HepG2 (cell line): ENCODE results near the gene JCAD. TPM values are rescaled to one million over a fixed set of nuclear protein-coding genes. Genes with fewer than 3 reads are reported as not detected.

Source experiments
- ATAC-seq: fragments of 200-7000 bp; cut with Tn5 transposase; 3 replicates; pipeline ENCODE4 v1.9.1; 2020; ENCODE audit warnings: mild to moderate bottlenecking, moderate library complexity
- BruUV-seq: library from RNA; stranded (reverse); fragments of 400-500 nt; replicated peaks from 2 replicates; lab custom pipeline; 2021; lab: Mats Ljungman, UMichigan
- CTCF ChIA-PET: fragments of 300-600 bp; formaldehyde crosslinking; extraction: SDS; loops from one replicate; lab custom pipeline; 2021; ENCODE audit warnings: low total read pairs, inconsistent platforms, low intra/inter-chr PET ratio; lab: Yijun Ruan, JAX
- POLR2A ChIA-PET: fragments of 350-600 bp; sonication (Branson Sonifier 250); formaldehyde crosslinking; loops from one replicate; lab custom pipeline; 2020; ENCODE audit warnings: antibody characterized with exemption, inconsistent platforms; lab: Yijun Ruan, JAX
- DNase-seq: peaks from one replicate; pipeline ENCODE4 v3.0.0-alpha.2; 2015; ENCODE audit warnings: low spot score
- FAIRE-seq: peaks from 3 replicates; lab custom pipeline; 2011; peaks lifted over from hg19 to GRCh38; lab: Jason Lieb, UNC
- H2AFZ ChIP-seq: one replicate; pipeline ENCODE4 v1.6.1; 2011; ENCODE audit warnings: low read length, inconsistent platforms
- H3K27ac ChIP-seq: fragments of 300-600 bp; 3 replicates; pipeline ENCODE4 v1.8.0; 2011; ENCODE audit warnings: mixed run types, mild to moderate bottlenecking, mixed read lengths, low read length, inconsistent platforms; ENCODE audit not compliant: insufficient read depth; ENCODE audit errors: extremely low read length
- H3K27me3 ChIP-seq, 2 experiments: fragments of 200-600 bp in 1 of 2; 2 replicates in 1 of 2; 3 replicates in 1 of 2; pipeline versions ENCODE4 v1.6.0 to v1.8.0; 2011; ENCODE audit warnings: low read length in 2 of 2, mild to moderate bottlenecking in 2 of 2, moderate library complexity in 2 of 2, inconsistent platforms in 1 of 2; ENCODE audit not compliant: insufficient read depth in 2 of 2, control insufficient read depth in 1 of 2
- H3K36me3 ChIP-seq, 2 experiments: fragments of 200-600 bp in 1 of 2; replicated peaks in 1 of 2; 2 replicates in 1 of 2; 3 replicates in 1 of 2; pipeline versions ENCODE4 v1.5.1 to v1.8.0; 2011; ENCODE audit warnings: low read length in 2 of 2, inconsistent platforms in 1 of 2; ENCODE audit not compliant: insufficient read depth in 2 of 2, control insufficient read depth in 1 of 2
- H3K4me1 ChIP-seq: 2 replicates; pipeline ENCODE4 v1.5.1; 2012; ENCODE audit warnings: low read length, inconsistent platforms; ENCODE audit not compliant: insufficient read depth
- H3K4me2 ChIP-seq: 2 replicates; pipeline ENCODE4 v1.6.0; 2011; ENCODE audit warnings: low read depth, low read length, inconsistent platforms
- H3K4me3 ChIP-seq, 3 experiments: fragments of 200-600 bp in 1 of 3; sonication (generic), shearing (Covaris generic) in 1 of 3; replicated peaks in 1 of 3; 2 replicates each; pipeline ENCODE4 v1.5.1; 2011 to 2016; ENCODE audit warnings: low read length in 3 of 3, inconsistent platforms in 2 of 3, low read depth in 2 of 3, mild to moderate bottlenecking in 2 of 3, control low read depth in 1 of 3, mixed read lengths in 1 of 3; ENCODE audit not compliant: insufficient read depth in 1 of 3
- H3K79me2 ChIP-seq: one replicate; pipeline ENCODE4 v1.6.1; 2011; ENCODE audit warnings: low read length, inconsistent platforms; ENCODE audit not compliant: insufficient read depth
- H3K9ac ChIP-seq: 2 replicates; pipeline ENCODE4 v1.6.0; 2011; ENCODE audit warnings: mild to moderate bottlenecking, low read depth, low read length, inconsistent platforms; ENCODE audit not compliant: insufficient read depth
- H3K9me3 ChIP-seq: 2 replicates; pipeline ENCODE4 v1.5.1; 2012; ENCODE audit warnings: mild to moderate bottlenecking, low read length
- H4K20me1 ChIP-seq: 2 replicates; pipeline ENCODE4 v1.6.0; 2011; ENCODE audit warnings: inconsistent platforms, mild to moderate bottlenecking, low read length, moderate library complexity; ENCODE audit not compliant: insufficient read depth
- ARNT2 ChIP-seq: sonication (generic); formaldehyde crosslinking; IDR thresholded peaks from 2 replicates; pipeline ENCODE4 v1.8.0; 2022; ENCODE audit warnings: mild to moderate bottlenecking, low read depth, missing genetic modification reagents, moderate library complexity
- CCAR2 ChIP-seq: fragments of 200-400 bp; formaldehyde crosslinking; optimal IDR thresholded peaks from 2 replicates; pipeline ENCODE3; 2018; ENCODE audit warnings: low read depth, mild to moderate bottlenecking, low read length, moderate library complexity
- ESRRA ChIP-seq: sonication (generic); formaldehyde crosslinking; IDR thresholded peaks from 2 replicates; pipeline ENCODE4 v1.5.1; 2020; ENCODE audit warnings: mild to moderate bottlenecking, low read depth, missing genetic modification reagents
- GATAD1 ChIP-seq: IDR thresholded peaks from 2 replicates; pipeline ENCODE4 v1.6.1; 2016; ENCODE audit warnings: missing genetic modification reagents, missing compliant biosample characterization
- KLF12 ChIP-seq: sonication (generic); formaldehyde crosslinking; IDR thresholded peaks from 2 replicates; pipeline ENCODE4 v1.4.0; 2020; ENCODE audit warnings: missing genetic modification reagents, borderline replicate concordance
- KLF16 ChIP-seq, 2 experiments: sonication (generic) in 1 of 2; formaldehyde crosslinking in 1 of 2; IDR thresholded peaks; 2 replicates each; pipeline versions ENCODE4 v1.6.1 to v1.8.0; 2016 to 2023; ENCODE audit warnings: missing genetic modification reagents in 2 of 2, missing compliant biosample characterization in 1 of 2
- MEIS1 ChIP-seq: sonication (generic); formaldehyde crosslinking; IDR thresholded peaks from 2 replicates; pipeline ENCODE4 v1.9.0; 2021; ENCODE audit warnings: mild to moderate bottlenecking, missing genetic modification reagents, moderate library complexity, borderline replicate concordance
- PHF5A ChIP-seq: IDR thresholded peaks from one replicate; pipeline ENCODE4 v1.6.1; 2018; ENCODE audit warnings: low read depth, missing genetic modification reagents; ENCODE audit not compliant: unreplicated experiment
- SALL2 ChIP-seq: sonication (generic); formaldehyde crosslinking; IDR thresholded peaks from 2 replicates; pipeline ENCODE4 v1.8.1; 2023; ENCODE audit warnings: mild to moderate bottlenecking, missing genetic modification reagents, inconsistent platforms
- TRIM24 ChIP-seq: sonication (generic); formaldehyde crosslinking; IDR thresholded peaks from 2 replicates; pipeline ENCODE4 v1.8.0; 2022; ENCODE audit warnings: mild to moderate bottlenecking, missing genetic modification reagents
- ZBTB7A ChIP-seq: sonication (generic); formaldehyde crosslinking; IDR thresholded peaks from 2 replicates; pipeline ENCODE4 v1.8.0; 2022; ENCODE audit warnings: mild to moderate bottlenecking, missing genetic modification reagents
- ZNF17 ChIP-seq: sonication (generic); formaldehyde crosslinking; IDR thresholded peaks from 2 replicates; pipeline ENCODE4 v1.5.0; 2020; ENCODE audit warnings: mild to moderate bottlenecking, missing genetic modification reagents
- ZNF333 ChIP-seq: sonication (generic); formaldehyde crosslinking; IDR thresholded peaks from 2 replicates; pipeline ENCODE4 v1.4.0; 2020; ENCODE audit warnings: mild to moderate bottlenecking, missing genetic modification reagents, borderline replicate concordance
- WGBS: methylation state at CpG from one replicate; pipeline ENCODE4 v1.1.6; 2017; ENCODE audit warnings: low lambda C conversion rate; 5-methylcytosine and 5-hydroxymethylcytosine counted together
- in situ Hi-C: cut with HindIII; loops from 2 replicates; pipeline ENCODE4 v1.10.0; 2017; ENCODE audit warnings: low pct_unique_long_range_greater_than_20kb; ENCODE audit not compliant: extremely low pct_ligation_motif_present
- intact Hi-C: fragments of 100-400 bp; cut with micrococcal nuclease; formaldehyde crosslinking; loops from one replicate; pipeline ENCODE4 v1.10.0; 2022; ENCODE audit not compliant: unreplicated experiment
- polyA plus RNA-seq, 8 experiments: library from polyadenylated mRNA; depleted of rRNA in 3 of 8; stranded (reverse) in 7 of 8; unstranded in 1 of 8; fragments of >200 nt; fragmentation: Illumina TruSeq in 4 of 8; extraction: Trizol in 4 of 8; gene quantifications; 2 replicates each; pipeline versions ENCODE4 v1.2.1 to v1.2.3, GENCODE V29; 2011 to 2016; ENCODE audit warnings: low read depth in 4 of 8, missing spikeins in 1 of 8, mixed read lengths in 1 of 8; ENCODE audit not compliant: insufficient read depth in 1 of 8
- total RNA-seq, 5 experiments: library from RNA; depleted of rRNA; stranded (reverse); fragments of >200 nt; fragmentation: Illumina TruSeq; extraction: Trizol; gene quantifications; 2 replicates each; pipeline ENCODE4 v1.2.3, GENCODE V29; 2016; ENCODE audit warnings: low read depth in 1 of 5
- TF ChIP-seq, protein P1 (sequence below): sonication (generic); formaldehyde crosslinking; IDR thresholded peaks from 2 replicates; pipeline ENCODE4 v1.4.0; 2020; ENCODE audit warnings: mild to moderate bottlenecking, missing genetic modification reagents
- TF ChIP-seq, protein P2 (sequence below): sonication (generic); formaldehyde crosslinking; IDR thresholded peaks from 2 replicates; pipeline ENCODE4 v1.5.0; 2020; ENCODE audit warnings: missing genetic modification reagents, mild to moderate bottlenecking, borderline replicate concordance

Gene JCAD
- total and polyA plus RNA-seq, 2 of the 13 experiments (the other 11 are each of a cell fraction or from before 2014, with no cell fraction given) = 0.04 to 0.08 TPM

DNA sequence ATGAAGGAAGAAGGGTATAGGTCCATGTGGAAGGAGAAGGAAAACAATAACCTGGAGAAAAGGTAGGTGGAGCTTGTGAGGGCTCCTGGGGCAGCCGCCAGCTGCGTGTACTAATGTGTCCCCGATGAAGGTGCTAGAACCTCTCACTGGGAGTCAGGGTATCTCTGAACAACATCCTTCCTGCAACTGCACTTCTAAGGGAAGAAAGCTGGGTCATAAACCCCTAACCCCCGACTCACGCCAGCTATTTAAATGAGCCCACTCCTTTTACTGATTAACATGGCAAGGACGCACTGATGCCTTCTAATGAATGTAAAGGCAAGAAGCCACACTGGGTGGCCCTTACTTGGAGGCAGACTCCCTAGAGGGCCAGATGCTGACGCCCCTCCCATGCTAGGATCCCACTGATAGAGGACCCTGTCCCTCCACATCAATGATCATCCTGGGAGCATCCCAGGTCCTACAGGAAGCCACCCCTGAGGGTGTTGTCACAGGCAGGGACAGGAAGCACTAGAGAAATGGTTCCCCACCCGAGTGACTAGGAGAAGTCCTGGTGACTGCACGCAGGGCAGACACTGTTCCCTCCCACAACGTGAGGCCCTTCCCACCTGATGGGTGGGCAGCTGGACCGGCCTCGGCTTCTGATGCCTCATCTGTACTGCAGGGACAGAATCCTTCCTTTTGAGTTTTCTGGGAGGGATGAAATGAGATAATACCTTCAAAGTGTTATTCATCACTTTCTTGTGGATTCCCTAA, 20.4 kb downstream of the JCAD start:
- intact Hi-C loops (no loop called here), in situ Hi-C loops (no loop called here)
- H3K36me3 ChIP-seq = no peaks in the 10 kb centered on the region
- BruUV-seq = no TSS peak
- no peak overlapping the region for H3K27ac ChIP-seq
- ATAC-seq (no peak), FAIRE-seq (no peak)
- no peak overlapping the region for H2AFZ ChIP-seq
- POLR2A ChIA-PET = no interaction called here
- H3K9me3 ChIP-seq = no peaks in the 10 kb centered on the region
- CTCF ChIA-PET = no interaction called here
- no peaks in the 10 kb centered on the region for H4K20me1 ChIP-seq
- no peak overlapping the region for H3K9ac ChIP-seq
- H3K27me3 ChIP-seq = peaks cover 0 to 1% of the 10 kb centered on the region in 2 experiments; a peak in 1 of 5 replicates
- H3K4me2 ChIP-seq = no peak overlapping the region
- H3K79me2 ChIP-seq = no peaks in the 10 kb centered on the region
- TF ChIP-seq ESRRA (CRISPR knock-in tag) (no peak), KLF12 (CRISPR knock-in tag) (no peak), GATAD1 (CRISPR knock-in tag) (no peak), ZBTB7A (CRISPR knock-in tag) (no peak), ARNT2 (CRISPR knock-in tag) (no peak), SALL2 (CRISPR knock-in tag) (no peak), CCAR2 (no peak), KLF16 (CRISPR knock-in tag; IDR thresholded peaks at IDR 0.05) (no peak), ZNF333 (CRISPR knock-in tag) (no peak), TRIM24 (CRISPR knock-in tag) (no peak), MEIS1 (CRISPR knock-in tag) (no peak), PHF5A (CRISPR knock-in tag) (no peak), ZNF17 (no peak)
- TF ChIP-seq, protein P1, sequence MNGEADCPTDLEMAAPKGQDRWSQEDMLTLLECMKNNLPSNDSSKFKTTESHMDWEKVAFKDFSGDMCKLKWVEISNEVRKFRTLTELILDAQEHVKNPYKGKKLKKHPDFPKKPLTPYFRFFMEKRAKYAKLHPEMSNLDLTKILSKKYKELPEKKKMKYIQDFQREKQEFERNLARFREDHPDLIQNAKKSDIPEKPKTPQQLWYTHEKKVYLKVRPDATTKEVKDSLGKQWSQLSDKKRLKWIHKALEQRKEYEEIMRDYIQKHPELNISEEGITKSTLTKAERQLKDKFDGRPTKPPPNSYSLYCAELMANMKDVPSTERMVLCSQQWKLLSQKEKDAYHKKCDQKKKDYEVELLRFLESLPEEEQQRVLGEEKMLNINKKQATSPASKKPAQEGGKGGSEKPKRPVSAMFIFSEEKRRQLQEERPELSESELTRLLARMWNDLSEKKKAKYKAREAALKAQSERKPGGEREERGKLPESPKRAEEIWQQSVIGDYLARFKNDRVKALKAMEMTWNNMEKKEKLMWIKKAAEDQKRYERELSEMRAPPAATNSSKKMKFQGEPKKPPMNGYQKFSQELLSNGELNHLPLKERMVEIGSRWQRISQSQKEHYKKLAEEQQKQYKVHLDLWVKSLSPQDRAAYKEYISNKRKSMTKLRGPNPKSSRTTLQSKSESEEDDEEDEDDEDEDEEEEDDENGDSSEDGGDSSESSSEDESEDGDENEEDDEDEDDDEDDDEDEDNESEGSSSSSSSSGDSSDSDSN (CRISPR knock-in tag) = no peak
- TF ChIP-seq, protein P2, sequence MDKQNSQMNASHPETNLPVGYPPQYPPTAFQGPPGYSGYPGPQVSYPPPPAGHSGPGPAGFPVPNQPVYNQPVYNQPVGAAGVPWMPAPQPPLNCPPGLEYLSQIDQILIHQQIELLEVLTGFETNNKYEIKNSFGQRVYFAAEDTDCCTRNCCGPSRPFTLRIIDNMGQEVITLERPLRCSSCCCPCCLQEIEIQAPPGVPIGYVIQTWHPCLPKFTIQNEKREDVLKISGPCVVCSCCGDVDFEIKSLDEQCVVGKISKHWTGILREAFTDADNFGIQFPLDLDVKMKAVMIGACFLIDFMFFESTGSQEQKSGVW = no peak
- TF ChIP-seq, all 625 proteins: peak for 0
- Histone ChIP-seq H3K4me3 (no peak overlapping the region), H3K4me1 (0 out of 2 replicates have a peak, but pooled peaks cover 7% of the 10 kb centered on the region)
- 69% methylated on average over 10 of the region's 12 CpGs for WGBS
- DNase-seq = no peak
